HepG2 (cell line): ENCODE results near the gene TOMM20. TPM values are rescaled to one million over a fixed set of nuclear protein-coding genes. Genes with fewer than 3 reads are reported as not detected.
A peak's percentile ranks its signal among the peaks of the same experiment; 100 is the strongest.

Experiments used
- BHLHE40 ChIP-seq: IDR thresholded peaks from 2 replicates; pipeline ENCODE4 v1.6.1; 2011; ENCODE audit warnings: low read length, improper control_type of control experiment
- EED ChIP-seq: sonication (generic); formaldehyde crosslinking; IDR thresholded peaks from 2 replicates; pipeline ENCODE4 v1.5.0; 2020; ENCODE audit warnings: mild to moderate bottlenecking, missing genetic modification reagents
- ETV5 ChIP-seq: IDR thresholded peaks from 2 replicates; pipeline ENCODE4 v1.6.1; 2018; ENCODE audit warnings: missing biosample characterization, missing genetic modification reagents, inconsistent platforms, borderline replicate concordance
- GATAD2A ChIP-seq: IDR thresholded peaks from 2 replicates; pipeline ENCODE4 v1.6.1; 2016
- GLI4 ChIP-seq: sonication (generic); formaldehyde crosslinking; IDR thresholded peaks from 2 replicates; pipeline ENCODE4 v1.5.1; 2020; ENCODE audit warnings: missing genetic modification reagents, mild to moderate bottlenecking, moderate library complexity, borderline replicate concordance
- HMGXB3 ChIP-seq: sonication (generic); formaldehyde crosslinking; IDR thresholded peaks from 2 replicates; pipeline ENCODE4 v1.4.0; 2020; ENCODE audit warnings: missing genetic modification reagents, borderline replicate concordance
- HNRNPLL ChIP-seq: fragments of 200-400 bp; formaldehyde crosslinking; IDR thresholded peaks from 2 replicates; pipeline ENCODE4 v1.6.1; 2017; ENCODE audit warnings: mild to moderate bottlenecking, low read depth, low read length; ENCODE audit not compliant: poor library complexity, severe bottlenecking
- KDM5B ChIP-seq: sonication (generic); formaldehyde crosslinking; IDR thresholded peaks from 2 replicates; pipeline ENCODE4 v1.4.0; 2020; ENCODE audit warnings: missing genetic modification reagents, mild to moderate bottlenecking, borderline replicate concordance
- KLF15 ChIP-seq: sonication (generic); formaldehyde crosslinking; IDR thresholded peaks from 2 replicates; pipeline ENCODE4 v1.8.1; 2023; ENCODE audit warnings: borderline replicate concordance, mild to moderate bottlenecking, inconsistent platforms, missing genetic modification reagents, mixed read lengths
- KLF16 ChIP-seq, 2 experiments: sonication (generic) in 1 of 2; formaldehyde crosslinking in 1 of 2; IDR thresholded peaks; 2 replicates each; pipeline versions ENCODE4 v1.6.1 to v1.8.0; 2016 to 2023; ENCODE audit warnings: missing genetic modification reagents in 2 of 2, missing compliant biosample characterization in 1 of 2
- NFRKB ChIP-seq: fragments of 450-650 bp; IDR thresholded peaks from 2 replicates; pipeline ENCODE4 v1.6.1; 2017
- PAXIP1 ChIP-seq: sonication (generic); formaldehyde crosslinking; conservative IDR thresholded peaks from 2 replicates; pipeline ENCODE4 v1.4.0; 2020; ENCODE audit warnings: mild to moderate bottlenecking, missing genetic modification reagents, moderate library complexity
- SALL1 ChIP-seq: sonication (generic); formaldehyde crosslinking; IDR thresholded peaks from 2 replicates; pipeline ENCODE4 v1.8.0; 2022; ENCODE audit warnings: mild to moderate bottlenecking, missing genetic modification reagents
- TEAD2 ChIP-seq: sonication (generic); formaldehyde crosslinking; IDR thresholded peaks from 2 replicates; pipeline ENCODE4 v1.9.0; 2021; ENCODE audit warnings: missing genetic modification reagents
- ZFP90 ChIP-seq: sonication (generic); formaldehyde crosslinking; IDR thresholded peaks from 2 replicates; pipeline ENCODE4 v1.8.0; 2022; ENCODE audit warnings: missing genetic modification reagents, mild to moderate bottlenecking, inconsistent platforms, borderline replicate concordance
- ZNF234 ChIP-seq: sonication (generic); formaldehyde crosslinking; conservative IDR thresholded peaks from 2 replicates; pipeline ENCODE4 v1.5.1; 2020; ENCODE audit warnings: mild to moderate bottlenecking, missing genetic modification reagents
- ZNF343 ChIP-seq: sonication (generic); formaldehyde crosslinking; IDR thresholded peaks from 2 replicates; pipeline ENCODE4 v1.4.0; 2020; ENCODE audit warnings: mild to moderate bottlenecking, missing genetic modification reagents
- ZNF501 ChIP-seq: sonication (generic); formaldehyde crosslinking; IDR thresholded peaks from 2 replicates; pipeline ENCODE4 v1.5.1; 2020; ENCODE audit warnings: mild to moderate bottlenecking, moderate library complexity, missing genetic modification reagents
- ZNF543 ChIP-seq: sonication (generic); formaldehyde crosslinking; IDR thresholded peaks from 2 replicates; pipeline ENCODE4 v1.4.0; 2020; ENCODE audit warnings: mild to moderate bottlenecking, missing genetic modification reagents
- ZNF576 ChIP-seq: sonication (generic); formaldehyde crosslinking; IDR thresholded peaks from 2 replicates; pipeline ENCODE4 v1.4.0; 2020; ENCODE audit warnings: mild to moderate bottlenecking, missing genetic modification reagents
- ZNF878 ChIP-seq: sonication (generic); formaldehyde crosslinking; IDR thresholded peaks from 2 replicates; pipeline ENCODE4 v1.8.1; 2023; ENCODE audit warnings: mild to moderate bottlenecking, missing genetic modification reagents, moderate library complexity
- ZSCAN30 ChIP-seq: sonication (generic); formaldehyde crosslinking; IDR thresholded peaks from 2 replicates; pipeline ENCODE4 v1.5.0; 2020; ENCODE audit warnings: mild to moderate bottlenecking, missing genetic modification reagents
- polyA plus RNA-seq, 8 experiments: library from polyadenylated mRNA; depleted of rRNA in 3 of 8; stranded (reverse) in 7 of 8; unstranded in 1 of 8; fragments of >200 nt; fragmentation: Illumina TruSeq in 4 of 8; extraction: Trizol in 4 of 8; gene quantifications; 2 replicates each; pipeline versions ENCODE4 v1.2.1 to v1.2.3, GENCODE V29; 2011 to 2016; ENCODE audit warnings: low read depth in 4 of 8, missing spikeins in 1 of 8, mixed read lengths in 1 of 8; ENCODE audit not compliant: insufficient read depth in 1 of 8
- total RNA-seq, 5 experiments: library from RNA; depleted of rRNA; stranded (reverse); fragments of >200 nt; fragmentation: Illumina TruSeq; extraction: Trizol; gene quantifications; 2 replicates each; pipeline ENCODE4 v1.2.3, GENCODE V29; 2016; ENCODE audit warnings: low read depth in 1 of 5

TOMM20 gene
- total and polyA plus RNA-seq, 2 of the 13 experiments (the other 11 are each of a cell fraction or from before 2014, with no cell fraction given) = 153 to 376 TPM

- TF ChIP-seq ETV5 (CRISPR knock-in tag) (peak; percentile 91), HMGXB3 (CRISPR knock-in tag) (no peak), ZNF543 (peak; percentile 78; the same call in 1 of the 2 replicates), GLI4 (CRISPR knock-in tag) (0 out of 2 replicates have a peak, but pooled peaks have one; percentile 69), KLF16 (CRISPR knock-in tag; IDR thresholded peaks at IDR 0.05) (0 out of 4 replicates have a peak, but pooled peaks of 1 of the 2 experiments have one; percentile 36), ZSCAN30 (CRISPR knock-in tag) (no peak), PAXIP1 (peak; percentile 62), BHLHE40 (peak; percentile 99), KLF15 (CRISPR knock-in tag) (no peak), ZNF576 (CRISPR knock-in tag) (no peak), NFRKB (no peak), ZNF343 (peak; percentile 62; the same call in 1 of the 2 replicates), KDM5B (peak; percentile 92; the same call in 1 of the 2 replicates), ZNF234 (CRISPR knock-in tag) (no peak), HNRNPLL (peak; percentile 93), TEAD2 (no peak), GATAD2A (CRISPR knock-in tag) (peak; percentile 68), ZNF878 (CRISPR knock-in tag) (peak; percentile 67; the same call in 1 of the 2 replicates), ZFP90 (peak; percentile 64), SALL1 (peak; percentile 92), ZNF501 (CRISPR knock-in tag) (peak; percentile 88), EED (CRISPR knock-in tag) (peak; percentile 74; the same call in 1 of the 2 replicates)
Measured at GRCh38 chr1:235128456-235129328, at the start of gene TOMM20 (continued).
